HG03378 (cell line): ENCODE data around the gene PLA2G10.
A peak's percentile ranks its signal among the peaks of the same experiment; 100 is the strongest.
"Not testable (repeated sequence)": the region's sequence is repeated elsewhere in the genome, so short reads cannot be mapped to it uniquely, and the experiment has no call there.

ENCODE experiments used
- ATAC-seq: cut with Tn5 transposase; IDR thresholded peaks from one replicate; pipeline ENCODE4 v1.9.1; 2021; ENCODE audit warnings: mild to moderate bottlenecking, moderate library complexity; ENCODE audit not compliant: unreplicated experiment

The PLA2G10 gene, protein sequence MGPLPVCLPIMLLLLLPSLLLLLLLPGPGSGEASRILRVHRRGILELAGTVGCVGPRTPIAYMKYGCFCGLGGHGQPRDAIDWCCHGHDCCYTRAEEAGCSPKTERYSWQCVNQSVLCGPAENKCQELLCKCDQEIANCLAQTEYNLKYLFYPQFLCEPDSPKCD

GRCh38 chr16:14694129-14694528, at the start of gene PLA2G10:
PLA2G10 (minus strand) TSS chr16:14694308; CDS start chr16:14694229, 79 bp downstream.
- not testable (repeated sequence) for ATAC-seq

- peak; percentile 91 for ATAC-seq
Observed at GRCh38 chr16:14742273-14743128, 48.4 kb upstream of the PLA2G10 start, which contains the start of gene NPIPA2. NPIPA2 (plus strand) TSS chr16:14742533; CDS start chr16:14748066, 5,533 bp downstream.

GRCh38 chr16:14741794-14742193, 47.7 kb upstream of the PLA2G10 start:
- not testable (repeated sequence) for ATAC-seq

- not testable (repeated sequence) for ATAC-seq
Observed at GRCh38 chr16:14740832-14741385, 46.8 kb upstream of the PLA2G10 start.

DNA sequence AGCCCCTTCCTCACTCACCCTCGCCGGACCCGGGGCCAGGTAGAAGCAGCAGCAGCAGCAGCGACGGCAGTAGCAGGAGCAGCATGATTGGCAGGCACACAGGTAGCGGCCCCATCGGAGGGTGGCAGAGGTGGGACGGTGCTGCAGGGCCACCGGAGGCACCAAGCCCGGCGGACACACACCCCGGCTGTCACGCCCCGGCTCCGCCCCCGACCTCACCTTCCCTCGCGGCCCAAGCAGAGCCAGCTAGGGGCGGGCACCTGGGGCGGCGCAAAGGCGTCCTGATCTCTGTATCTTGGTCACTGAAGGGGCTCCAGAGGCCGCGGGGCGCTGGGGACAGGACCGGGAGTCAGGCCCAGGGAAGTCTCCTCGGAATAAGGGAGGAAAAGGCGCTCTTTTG, 39.1 kb upstream of the PLA2G10 start:
- ATAC-seq: not testable (repeated sequence)

DNA sequence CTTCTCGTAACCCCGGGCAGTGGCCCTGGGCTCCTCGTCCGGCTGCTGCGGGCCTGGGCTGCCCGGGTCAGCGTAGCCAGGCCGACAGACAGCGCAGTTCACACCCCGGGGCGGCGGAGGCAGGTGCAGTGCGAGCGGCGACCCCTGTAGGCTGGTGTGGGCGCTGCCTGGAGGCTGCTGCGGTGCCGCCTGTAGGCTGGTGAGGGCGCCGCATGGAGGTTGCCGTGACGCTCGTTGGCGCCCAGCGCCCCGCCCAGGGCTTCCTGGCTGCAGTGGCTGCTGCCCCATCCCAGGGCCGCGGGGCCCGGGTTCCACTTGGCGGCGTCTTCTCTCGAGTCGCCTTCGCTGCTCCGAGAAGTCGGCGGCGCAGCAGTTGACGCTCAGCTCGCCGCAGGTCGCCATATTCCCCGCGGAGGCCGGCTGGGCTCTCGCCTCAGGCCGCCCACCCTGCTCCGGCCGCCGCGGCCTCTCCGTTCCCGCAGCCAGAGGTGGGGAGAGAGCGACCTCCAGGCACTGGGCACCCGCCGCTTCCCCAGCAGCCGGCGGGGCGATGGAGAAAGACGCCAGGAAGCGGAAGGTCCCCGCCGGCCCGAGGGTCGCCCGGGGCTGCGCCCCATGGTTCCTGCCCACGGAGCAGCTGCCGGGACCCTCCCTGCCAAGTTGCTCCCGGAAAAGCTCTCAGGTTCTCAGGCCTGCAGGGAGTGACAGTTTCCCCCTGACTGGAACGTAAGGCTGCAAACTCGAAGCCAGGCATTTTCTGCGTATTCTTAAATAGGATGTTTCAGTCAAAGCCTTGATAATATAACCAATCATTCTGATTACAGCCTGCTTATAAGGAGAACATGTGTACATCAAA, 9.3 kb upstream of the PLA2G10 start, which contains the start of gene NPIPA3:
NPIPA3 (plus strand) TSS at position 256 of the 856 bp plus-strand sequence. CDS start 5,533 bp downstream, outside the sequence.
- ATAC-seq: peak; percentile 91

GRCh38 chr16:14702672-14703071, 8.6 kb upstream of the PLA2G10 start:
- not testable (repeated sequence) for ATAC-seq

- ATAC-seq: not testable (repeated sequence)
Observed at GRCh38 chr16:14701859-14702258, 7.8 kb upstream of the PLA2G10 start.

GRCh38 chr16:14685870-14686793, 8.0 kb downstream of the PLA2G10 start:
- not testable (repeated sequence) for ATAC-seq

DNA sequence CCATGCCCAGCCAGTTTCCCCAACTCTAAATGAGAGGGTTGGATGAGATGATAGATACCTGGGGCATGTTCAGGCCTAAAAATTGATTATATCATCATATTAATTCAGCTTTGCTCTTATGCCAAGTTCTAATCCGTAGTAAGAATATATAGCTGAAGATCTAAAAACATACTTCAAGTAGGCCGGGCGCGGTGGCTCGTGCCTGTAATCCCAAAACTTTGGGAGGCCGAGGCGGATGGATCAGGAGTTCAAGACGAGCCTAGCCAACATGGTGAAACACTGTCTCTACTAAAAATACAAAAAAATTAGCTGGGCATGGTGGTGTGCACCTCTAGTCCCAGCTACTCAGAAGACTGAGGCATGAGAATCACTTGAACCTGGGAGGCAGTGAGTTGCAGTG, 12.0 kb downstream of the PLA2G10 start:
- ATAC-seq: no peak

- ATAC-seq: no peak
Observed at GRCh38 chr16:14681115-14681514, 13.0 kb downstream of the PLA2G10 start.

DNA sequence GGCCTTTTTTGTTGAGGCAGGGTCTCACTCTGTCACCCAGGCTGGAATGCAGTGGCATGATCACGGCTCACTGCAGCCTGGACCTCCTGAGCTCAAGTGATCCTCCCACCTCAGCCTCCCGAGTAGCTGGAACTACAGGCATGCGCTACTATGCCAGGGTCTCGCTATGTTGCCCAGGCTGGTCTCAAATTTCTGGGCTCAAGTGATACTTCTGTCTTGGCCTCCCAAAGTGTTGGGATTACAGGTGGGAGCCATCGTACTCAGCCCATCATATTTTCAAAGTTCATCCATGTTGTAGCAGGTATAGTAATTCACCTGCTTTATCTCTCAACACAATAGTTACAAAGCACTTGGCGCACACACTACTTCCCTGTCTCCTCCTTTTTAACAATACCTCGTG, 13.7 kb downstream of the PLA2G10 start:
- not testable (repeated sequence) for ATAC-seq

- ATAC-seq: no peak
Observed at GRCh38 chr16:14678748-14679497, 15.2 kb downstream of the PLA2G10 start.

DNA sequence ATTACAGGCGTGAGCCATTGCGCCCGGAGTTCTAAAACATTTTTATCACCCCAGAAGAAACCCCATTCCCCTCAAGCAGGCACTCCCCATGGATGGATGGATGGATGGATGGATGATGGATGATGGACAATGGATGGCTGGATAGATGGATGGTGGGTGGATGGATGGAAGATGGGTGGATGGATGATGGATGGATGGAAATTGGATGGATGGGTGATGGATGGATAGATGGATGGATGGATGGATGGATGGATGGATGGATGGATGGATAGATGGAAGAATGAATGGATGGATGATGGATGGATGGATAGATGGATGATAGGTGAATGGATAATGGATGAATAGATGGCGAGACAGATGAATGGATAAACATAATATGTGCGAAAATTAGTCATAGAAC, 16.5 kb downstream of the PLA2G10 start:
- ATAC-seq: no peak

- no peak for ATAC-seq
Observed at GRCh38 chr16:14676633-14677032, 17.5 kb downstream of the PLA2G10 start.

GRCh38 chr16:14672403-14672971, 21.6 kb downstream of the PLA2G10 start:
- no peak for ATAC-seq

- no peak for ATAC-seq
Observed at GRCh38 chr16:14669776-14670175, 24.3 kb downstream of the PLA2G10 start.

GRCh38 chr16:14668556-14669223, 25.4 kb downstream of the PLA2G10 start:
- ATAC-seq: no peak
